Heart right ventricle (tissue), 16 donors: Measurements from ENCODE around the gene SLC8A1. TPM values are rescaled to one million over a fixed set of nuclear protein-coding genes. Genes with fewer than 3 reads are reported as not detected.

Source experiments
- ATAC-seq, 8 donors: fragments of 200-7000 bp; cut with Tn5 transposase; one replicate each; pipeline ENCODE4 v1.9.1; 2020; ENCODE audit warnings: mild to moderate bottlenecking in 8 of 8, moderate library complexity in 8 of 8, moderate number of reproducible peaks in 1 of 8
- DNase-seq, 2 donors: peaks; one replicate each; pipeline ENCODE4 v3.0.0-alpha.2; 2020
- H3K27ac ChIP-seq, 10 donors: fragments of 200-600 bp; sonication (generic) in 2 of 10; one replicate each; pipeline versions ENCODE4 v1.5.0 to v1.8.0; 2020 to 2022; ENCODE audit warnings: mild to moderate bottlenecking in 3 of 10
- H3K27me3 ChIP-seq, 7 donors: fragments of 200-600 bp; one replicate each; pipeline ENCODE4 v1.8.0; 2021 to 2022; ENCODE audit warnings: mild to moderate bottlenecking in 2 of 7
- H3K36me3 ChIP-seq, 9 donors: fragments of 200-600 bp; sonication (generic) in 1 of 9; one replicate each; pipeline versions ENCODE4 v1.5.0 to v1.8.0; 2020 to 2022; ENCODE audit warnings: mild to moderate bottlenecking in 2 of 9
- H3K4me1 ChIP-seq, 9 donors: fragments of 200-600 bp; sonication (generic) in 1 of 9; one replicate each; pipeline versions ENCODE4 v1.5.0 to v1.8.0; 2020 to 2022; ENCODE audit warnings: mild to moderate bottlenecking in 4 of 9
- H3K4me3 ChIP-seq, 10 donors: fragments of 200-600 bp; sonication (generic) in 2 of 10; one replicate each; pipeline versions ENCODE4 v1.5.0 to v1.8.0; 2020 to 2022; ENCODE audit warnings: mild to moderate bottlenecking in 7 of 10, moderate library complexity in 2 of 10
- H3K9me3 ChIP-seq, 11 donors: fragments of 200-600 bp in 10 of 11; sonication (generic) in 2 of 11; one replicate each; pipeline versions ENCODE4 v1.5.0 to v1.8.0; 2013 to 2022; ENCODE audit warnings: mild to moderate bottlenecking in 2 of 11, control low read depth in 1 of 11, moderate library complexity in 1 of 11
- WGBS, 2 donors: extraction: QIAGEN DNeasy Blood & Tissue Kit; methylation state at CpG; one replicate each; pipeline ENCODE4 v1.1.7; 2013; ENCODE audit warnings: inconsistent platforms in 1 of 2; 5-methylcytosine and 5-hydroxymethylcytosine counted together
- intact Hi-C, 10 donors: fragments of 100-400 bp; cut with DNase I; formaldehyde crosslinking; loops; one replicate each; pipeline versions ENCODE4 v1.11.1 to v1.14.2; 2022
- polyA plus RNA-seq, 2 donors: library from polyadenylated mRNA; stranded (reverse); fragments of 200-250 nt; gene quantifications; one replicate each; pipeline ENCODE4 v1.2.3, GENCODE V29; 2013
- total RNA-seq, 10 donors: library from RNA; stranded (reverse); fragmentation: NEBNext Ultra II Directional in 3 of 10; extraction: Animal tissue kit (Norgen Biotek cat#: 25700) in 3 of 10; gene quantifications; one replicate each; pipeline versions ENCODE4 v1.2.1 to v1.2.4, GENCODE V29; 2021 to 2023
- TF ChIP-seq, protein P1 (sequence below), 9 donors: fragments of 200-600 bp; sonication (generic) in 2 of 9; IDR thresholded peaks; one replicate each; pipeline versions ENCODE4 v1.5.0 to v1.8.0; 2021 to 2022; ENCODE audit warnings: antibody characterized with exemption in 9 of 9, mild to moderate bottlenecking in 5 of 9, moderate library complexity in 1 of 9
- donor health status: Arrhythmogenic right ventricular cardiomyopathy.
- donor health status: ischemic (EF 13 %, LVEDD 7.1; RV severe dilation, severe dysfunction).
- donor health status: healthy with polysubstance abuse.
- donor health status: DM: no; HTN: yes; CAD: no.
- donor health status: DM: no; HTN: no; CAD: no.
- donor health status: ischemic (EF 25% LVEDD 6.9; RV normal size, moderate dysfunction).
- donor health status: ischemic (EF 25% LVEDD 5.7; RV mildly dilated, moderate dysfunction).
- donor health status: healthy.
- donor health status: DM: yes; HTN: yes; CAD: no.
- donor health status: Ischemic cardiomyopathy.
- donor health status: ischemic (EF 35%, LVEDD 5.7; RV mildly dilated, moderate dysfunction).
- donor health status: nonischemic (EF 11% LVEDD 7.7; RV severe dilation, severe dysfunction).
- donor health status: DM: yes; HTN: yes; CAD: no.
- donor health status: PGD.
- donor health status: ischemic (EF 29% LVEDD 5.4; RV normal size, mild dysfunction).
- donor health status: nonischemic (EF 23%, LVEDD 6.1; RV moderate dilation, normal function).

The SLC8A1 gene
- total and polyA plus RNA-seq, 12 donors = 11.1 to 1,497 (median 1,067) TPM

- intact Hi-C loops = no loop called here
- 71 to 75% methylated on average over 4 of the region's 4 CpGs for WGBS, 2 donors
- Histone ChIP-seq H3K36me3 (no peaks in the 10 kb centered on the region), H3K27ac (peak overlapping the region; percentile 45 to 75 (median 67)), H3K4me3 (no peak overlapping the region), H3K9me3 (no peaks in the 10 kb centered on the region), H3K4me1 (peaks cover 6 to 70% (median 53%) of the 10 kb centered on the region in 9 donors), H3K27me3 (no peaks in the 10 kb centered on the region)
- ATAC-seq (peak in 1 of 8 donors; percentile 8), DNase-seq (no peak)
- TF ChIP-seq, protein P1, sequence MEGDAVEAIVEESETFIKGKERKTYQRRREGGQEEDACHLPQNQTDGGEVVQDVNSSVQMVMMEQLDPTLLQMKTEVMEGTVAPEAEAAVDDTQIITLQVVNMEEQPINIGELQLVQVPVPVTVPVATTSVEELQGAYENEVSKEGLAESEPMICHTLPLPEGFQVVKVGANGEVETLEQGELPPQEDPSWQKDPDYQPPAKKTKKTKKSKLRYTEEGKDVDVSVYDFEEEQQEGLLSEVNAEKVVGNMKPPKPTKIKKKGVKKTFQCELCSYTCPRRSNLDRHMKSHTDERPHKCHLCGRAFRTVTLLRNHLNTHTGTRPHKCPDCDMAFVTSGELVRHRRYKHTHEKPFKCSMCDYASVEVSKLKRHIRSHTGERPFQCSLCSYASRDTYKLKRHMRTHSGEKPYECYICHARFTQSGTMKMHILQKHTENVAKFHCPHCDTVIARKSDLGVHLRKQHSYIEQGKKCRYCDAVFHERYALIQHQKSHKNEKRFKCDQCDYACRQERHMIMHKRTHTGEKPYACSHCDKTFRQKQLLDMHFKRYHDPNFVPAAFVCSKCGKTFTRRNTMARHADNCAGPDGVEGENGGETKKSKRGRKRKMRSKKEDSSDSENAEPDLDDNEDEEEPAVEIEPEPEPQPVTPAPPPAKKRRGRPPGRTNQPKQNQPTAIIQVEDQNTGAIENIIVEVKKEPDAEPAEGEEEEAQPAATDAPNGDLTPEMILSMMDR (IDR thresholded peaks at IDR 0.05) = no peak
These were observed 99.7 kb downstream of the SLC8A1 start for GRCh38 chr2:40352041-40352702.

DNA sequence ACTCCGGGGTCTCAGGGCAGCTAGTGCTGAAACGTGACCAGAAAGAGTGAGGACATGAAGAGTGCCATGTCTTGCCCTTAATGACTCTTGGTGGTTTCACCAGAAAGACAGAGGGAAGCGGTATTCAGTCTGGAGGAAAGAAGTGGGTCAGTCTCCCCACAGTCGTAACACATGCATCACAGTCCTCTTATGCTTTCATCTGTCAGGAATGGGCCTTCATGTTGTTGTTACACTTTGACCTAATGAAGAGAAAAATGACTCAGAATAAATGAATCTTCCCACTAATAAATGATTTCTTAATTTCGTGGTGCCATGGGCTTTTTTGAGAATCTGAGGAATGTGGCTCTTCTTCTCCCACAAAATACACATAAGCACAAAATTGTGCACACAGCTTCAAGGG lies 103.2 kb downstream of the SLC8A1 start:
- Histone ChIP-seq H3K27ac (peak overlapping the region in 5 of 10 donors; percentile 9 to 87 (median 74)), H3K27me3 (no peaks in the 10 kb centered on the region), H3K36me3 (no peaks in the 10 kb centered on the region), H3K4me1 (peaks cover 4 to 81% (median 69%) of the 10 kb centered on the region in 9 donors), H3K9me3 (no peaks in the 10 kb centered on the region), H3K4me3 (no peak overlapping the region)
- TF ChIP-seq, protein P1 (IDR thresholded peaks at IDR 0.05) = no peak
- DNase-seq (no peak), ATAC-seq (no peak)
- intact Hi-C loops = no loop called here
- 50 to 64% methylated on average over 5 of the region's 5 CpGs for whole genome bisulfite sequencing, 2 donors

DNA sequence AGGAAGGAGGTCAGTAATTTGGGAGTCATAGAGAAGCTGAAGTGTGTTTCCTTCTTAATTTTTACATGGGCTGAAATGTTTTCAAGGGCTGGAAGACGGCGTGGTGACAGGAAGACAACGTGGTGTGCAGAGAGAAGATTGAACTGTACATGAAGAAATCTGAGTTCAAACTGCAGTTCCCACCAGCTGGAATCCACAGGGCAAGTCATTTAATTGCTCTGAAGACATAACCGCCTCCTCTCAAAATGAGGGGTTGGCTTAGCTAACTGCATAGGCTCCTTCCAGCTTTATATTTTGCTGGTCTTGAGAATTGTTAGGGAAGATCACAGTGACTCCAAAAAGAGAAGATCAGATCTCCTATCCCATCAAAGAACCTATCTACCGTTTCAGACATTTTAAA lies 103.9 kb downstream of the SLC8A1 start:
- 38 to 56% methylated on average over 5 of the region's 5 CpGs for WGBS, 2 donors
- H3K27ac ChIP-seq = peak overlapping the region in 6 of 10 donors; percentile 47 to 87 (median 64)
- ATAC-seq (peak in 2 of 8 donors; percentile 15 to 26), DNase-seq (no peak)
- TF ChIP-seq, protein P1 (IDR thresholded peaks at IDR 0.05) = no peak
- H3K4me3 ChIP-seq = no peak overlapping the region
- intact Hi-C loops = no loop called here
- H3K9me3 ChIP-seq = no peaks in the 10 kb centered on the region
- no peaks in the 10 kb centered on the region for H3K27me3 ChIP-seq
- peaks cover 3 to 78% (median 67%) of the 10 kb centered on the region in 9 donors for H3K4me1 ChIP-seq
- H3K36me3 ChIP-seq = no peaks in the 10 kb centered on the region

GRCh38 chr2:40346535-40347354 lies 105.1 kb downstream of the SLC8A1 start:
- no peak for DNase-seq
- H3K36me3 ChIP-seq = no peaks in the 10 kb centered on the region
- H3K9me3 ChIP-seq = no peaks in the 10 kb centered on the region
- TF ChIP-seq, protein P1 (IDR thresholded peaks at IDR 0.05) = no peak
- peak; percentile 49 to 74 (median 61) for ATAC-seq
- peak overlapping the region in 1 of 10 donors; percentile 5 for H3K4me3 ChIP-seq
- 47 to 51% methylated on average over 3 of the region's 3 CpGs for WGBS, 2 donors
- peak overlapping the region; percentile 12 to 87 (median 56) for H3K27ac ChIP-seq
- H3K27me3 ChIP-seq = no peaks in the 10 kb centered on the region
- H3K4me1 ChIP-seq = peaks cover 3 to 76% (median 56%) of the 10 kb centered on the region in 9 donors
- intact Hi-C loops = no loop called here
